Measurements from ENCODE around the gene TCF12. TPM values are rescaled to one million over a fixed set of nuclear protein-coding genes. Genes with fewer than 3 reads are reported as not detected.

Gene TCF12
- total and polyA plus RNA-seq, 2 of the 8 experiments (the other 6 are each of a cell fraction or from before 2014, with no cell fraction given) = 85.8 to 101 TPM

DNA sequence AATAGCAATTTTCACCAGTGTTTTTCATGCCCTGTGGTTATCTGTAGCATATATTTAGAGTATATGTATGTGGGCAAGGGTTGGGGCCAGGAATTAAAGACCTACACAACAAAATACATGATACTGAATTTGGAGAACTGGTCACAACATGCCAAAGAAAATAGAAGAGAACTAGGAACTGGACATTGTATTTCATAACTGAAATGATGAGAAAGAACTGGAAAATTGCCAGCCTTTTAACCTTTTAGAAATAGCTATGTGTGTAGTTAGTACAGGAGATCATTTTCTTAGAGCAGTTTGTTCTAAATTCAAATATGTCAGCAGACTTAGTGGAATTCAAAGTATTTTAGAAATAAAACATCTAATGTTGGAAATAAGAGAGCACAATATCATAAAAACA is 230.8 kb downstream of the TCF12 start (continued):
- TF ChIP-seq HDAC2 (IDR thresholded peaks at IDR 0.05; ENCODE audit: borderline replicate concordance in 1 of 2, low read depth in 2 of 2, low read length in 2 of 2) (no peak), PHF8 (conservative IDR thresholded peaks at IDR 0.05; ENCODE audit: low read depth, low read length) (no peak), BACH1 (IDR thresholded peaks at IDR 0.05; ENCODE audit: low read length) (no peak)
